Aorta (tissue), 5 donors: ENCODE measurements around the gene CCDC85C. TPM values are rescaled to one million over a fixed set of nuclear protein-coding genes. Genes with fewer than 3 reads are reported as not detected.

ENCODE experiments used
- ATAC-seq: fragments of 200-7000 bp; cut with Tn5 transposase; one replicate; pipeline ENCODE4 v1.9.1; 2022; ENCODE audit warnings: moderate library complexity; ENCODE audit not compliant: low FRiP score
- DNase-seq, 2 donors: peaks; one replicate each; pipeline ENCODE4 v3.0.0-alpha.2; 2020
- H3K27ac ChIP-seq, 2 donors: one replicate each; pipeline ENCODE4 v1.5.1; 2013; ENCODE audit warnings: low read length in 2 of 2, mild to moderate bottlenecking in 2 of 2, moderate library complexity in 2 of 2, control low read depth in 1 of 2, inconsistent platforms in 1 of 2, low read depth in 1 of 2
- H3K27me3 ChIP-seq, 2 donors: one replicate each; pipeline ENCODE4 v1.6.1; 2013; ENCODE audit warnings: control low read depth in 1 of 2, low read length in 1 of 2, mild to moderate bottlenecking in 1 of 2, moderate library complexity in 1 of 2; ENCODE audit not compliant: insufficient read depth in 2 of 2, control insufficient read depth in 1 of 2
- H3K36me3 ChIP-seq, 2 donors: one replicate each; pipeline ENCODE4 v1.6.1; 2013; ENCODE audit warnings: control low read depth in 1 of 2, low read length in 1 of 2, mild to moderate bottlenecking in 1 of 2; ENCODE audit not compliant: insufficient read depth in 2 of 2, control insufficient read depth in 1 of 2
- H3K4me1 ChIP-seq, 2 donors: one replicate each; pipeline ENCODE4 v1.6.1; 2013; ENCODE audit warnings: low read length in 2 of 2, control low read depth in 1 of 2, mild to moderate bottlenecking in 1 of 2, moderate library complexity in 1 of 2; ENCODE audit not compliant: insufficient read depth in 2 of 2, control insufficient read depth in 1 of 2
- H3K4me3 ChIP-seq, 2 donors: one replicate each; pipeline ENCODE4 v1.5.1; 2013; ENCODE audit warnings: low read length in 2 of 2, control low read depth in 1 of 2, mild to moderate bottlenecking in 1 of 2
- H3K9me3 ChIP-seq: one replicate; pipeline ENCODE4 v1.6.1; 2013; ENCODE audit warnings: mild to moderate bottlenecking, low read length; ENCODE audit not compliant: control insufficient read depth
- WGBS, 2 donors: extraction: QIAGEN DNeasy Blood & Tissue Kit; methylation state at CpG; one replicate each; pipeline ENCODE4 v1.1.7; 2013; 5-methylcytosine and 5-hydroxymethylcytosine counted together
- intact Hi-C, 2 donors: fragments of 100-400 bp; cut with DNase I; formaldehyde crosslinking; loops; one replicate each; pipeline versions ENCODE4 v1.14.2 to v1.15.0; 2022
- polyA plus RNA-seq, 2 donors: library from polyadenylated mRNA; stranded (reverse); fragments of 200-250 nt; gene quantifications; one replicate each; pipeline ENCODE4 v1.2.3, GENCODE V29; 2013
- total RNA-seq, 2 donors: library from RNA; stranded (reverse); fragmentation: NEBNext Ultra II Directional; extraction: Animal tissue kit (Norgen Biotek cat#: 25700); gene quantifications; one replicate each; pipeline ENCODE4 v1.2.1, GENCODE V29; 2021
- donor health status: healthy with polysubstance abuse.
- donor health status: Bipolar disorder and iron deficiency.
- donor health status: DM: no; HTN: no; CAD: no.
- donor health status: DM: no; HTN: no; CAD: no.
- donor health status: DM: yes; HTN: yes; CAD: no.

Gene CCDC85C
- total and polyA plus RNA-seq, 4 donors, result 1.2 to 8.1 (median 7.0) TPM

GRCh38 chr14:99626041-99626648, 22.1 kb upstream of the CCDC85C start:
- ATAC-seq, result no peak
- Histone ChIP-seq H3K36me3 (no peaks in the 10 kb centered on the region), H3K4me3 (no peak overlapping the region), H3K27ac (no peak overlapping the region), H3K27me3 (no peaks in the 10 kb centered on the region), H3K4me1 (no peaks in the 10 kb centered on the region), H3K9me3 (no peaks in the 10 kb centered on the region)
- peak in 1 of 2 donors; percentile 40 for DNase-seq
- intact Hi-C loops, result loop anchor here (2.0 to 5.0 kb wide), 2 partner anchors 64 to 105 kb away; no protein-coding TSS in a partner anchor
- WGBS, 2 donors, result 81 to 89% methylated on average over 11 of the region's 11 CpGs

GRCh38 chr14:99625476-99625875, 21.5 kb upstream of the CCDC85C start:
- DNase-seq (no peak), ATAC-seq (no peak)

GRCh38 chr14:99624971-99625370, 21.0 kb upstream of the CCDC85C start:
- Histone ChIP-seq H3K9me3 (no peaks in the 10 kb centered on the region), H3K27me3 (no peaks in the 10 kb centered on the region), H3K36me3 (no peaks in the 10 kb centered on the region), H3K4me3 (no peak overlapping the region), H3K4me1 (no peaks in the 10 kb centered on the region), H3K27ac (no peak overlapping the region)
- 91 to 93% methylated on average over 13 of the region's 13 CpGs for WGBS, 2 donors
- intact Hi-C loops, result loop anchor here (5.0 kb wide), 1 partner anchor 63 kb away; no protein-coding TSS in a partner anchor
- peak in 1 of 2 donors; percentile 50 for DNase-seq
- no peak for ATAC-seq

More at GRCh38 chr14:99625476-99625875, 21.5 kb upstream of the CCDC85C start:
- Histone ChIP-seq H3K27ac (no peak overlapping the region), H3K27me3 (no peaks in the 10 kb centered on the region), H3K9me3 (no peaks in the 10 kb centered on the region), H3K36me3 (no peaks in the 10 kb centered on the region), H3K4me1 (no peaks in the 10 kb centered on the region), H3K4me3 (no peak overlapping the region)
- intact Hi-C loops, result loop anchor here (5.0 kb wide), 1 partner anchor 63 kb away; no protein-coding TSS in a partner anchor
- WGBS, 2 donors, result 90 to 93% methylated on average over 3 of the region's 3 CpGs

GRCh38 chr14:99624024-99624423, 20.0 kb upstream of the CCDC85C start:
- no peaks in the 10 kb centered on the region for H3K27me3 ChIP-seq
- H3K4me1 ChIP-seq, result no peaks in the 10 kb centered on the region
- H3K4me3 ChIP-seq, result no peak overlapping the region
- 88 to 90% methylated on average over 6 of the region's 6 CpGs for WGBS, 2 donors
- H3K36me3 ChIP-seq, result no peaks in the 10 kb centered on the region
- H3K9me3 ChIP-seq, result no peaks in the 10 kb centered on the region
- DNase-seq (peak in 1 of 2 donors; percentile 53), ATAC-seq (no peak)
- intact Hi-C loops, result no loop called here
- no peak overlapping the region for H3K27ac ChIP-seq

- H3K36me3 ChIP-seq, result no peaks in the 10 kb centered on the region
- H3K4me3 ChIP-seq, result no peak overlapping the region
- intact Hi-C loops, result no loop called here
- H3K27ac ChIP-seq, result no peak overlapping the region
- H3K4me1 ChIP-seq, result no peaks in the 10 kb centered on the region
- ATAC-seq (no peak), DNase-seq (no peak)
- 84 to 87% methylated on average over 6 of the region's 6 CpGs for WGBS, 2 donors
- H3K9me3 ChIP-seq, result no peaks in the 10 kb centered on the region
- no peaks in the 10 kb centered on the region for H3K27me3 ChIP-seq
Observed at GRCh38 chr14:99621948-99622347, 17.9 kb upstream of the CCDC85C start.

GRCh38 chr14:99619835-99620834, 16.1 kb upstream of the CCDC85C start:
- intact Hi-C loops, result no loop called here
- 49 to 51% methylated on average over 13 of the region's 13 CpGs for WGBS, 2 donors
- Histone ChIP-seq H3K27ac (no peak overlapping the region), H3K9me3 (no peaks in the 10 kb centered on the region), H3K36me3 (no peaks in the 10 kb centered on the region), H3K4me1 (no peaks in the 10 kb centered on the region), H3K4me3 (no peak overlapping the region), H3K27me3 (no peaks in the 10 kb centered on the region)
- ATAC-seq (no peak), DNase-seq (peak in 1 of 2 donors; percentile 68)

GRCh38 chr14:99616832-99617800, 13.1 kb upstream of the CCDC85C start:
- no peak for DNase-seq
- intact Hi-C loops, result no loop called here
- H3K4me1 ChIP-seq, result no peaks in the 10 kb centered on the region
- H3K27me3 ChIP-seq, result no peaks in the 10 kb centered on the region
- H3K4me3 ChIP-seq, result no peak overlapping the region
- no peaks in the 10 kb centered on the region for H3K36me3 ChIP-seq
- H3K9me3 ChIP-seq, result no peaks in the 10 kb centered on the region
- H3K27ac ChIP-seq, result no peak overlapping the region
- ATAC-seq, result no peak
- 86 to 88% methylated on average over 16 of the region's 16 CpGs for WGBS, 2 donors

GRCh38 chr14:99615497-99616157, 11.6 kb upstream of the CCDC85C start:
- Histone ChIP-seq H3K4me1 (no peaks in the 10 kb centered on the region), H3K9me3 (no peaks in the 10 kb centered on the region), H3K27ac (no peak overlapping the region), H3K27me3 (no peaks in the 10 kb centered on the region), H3K36me3 (no peaks in the 10 kb centered on the region), H3K4me3 (no peak overlapping the region)
- 37 to 40% methylated on average over 7 of the region's 7 CpGs for WGBS, 2 donors
- intact Hi-C loops, result no loop called here
- DNase-seq (no peak), ATAC-seq (no peak)
